Parathyroid adenoma (tissue), 2 donors: ENCODE results near the gene ZNF281.

Experiments
- H2AFZ ChIP-seq: fragments of 300-600 bp; sonication (generic); one replicate; pipeline ENCODE4 v1.7.0; 2017; ENCODE audit warnings: antibody characterized with exemption, mild to moderate bottlenecking
- H3K27ac ChIP-seq: fragments of 300-600 bp; sonication (generic); one replicate; pipeline ENCODE4 v1.7.0; 2017
- H3K27me3 ChIP-seq: fragments of 300-600 bp; sonication (generic); one replicate; pipeline ENCODE4 v1.7.0; 2017; ENCODE audit warnings: low read length; ENCODE audit not compliant: control insufficient read depth, insufficient read depth
- H3K36me3 ChIP-seq: fragments of 300-600 bp; sonication (generic); one replicate; pipeline ENCODE4 v1.7.0; 2017; ENCODE audit warnings: low read length; ENCODE audit not compliant: control insufficient read depth, insufficient read depth
- H3K4me1 ChIP-seq: fragments of 300-600 bp; sonication (generic); one replicate; pipeline ENCODE4 v1.7.0; 2017; ENCODE audit warnings: control low read depth
- H3K4me2 ChIP-seq: fragments of 300-600 bp; sonication (generic); one replicate; pipeline ENCODE4 v1.7.0; 2017; ENCODE audit warnings: low read length
- H3K4me3 ChIP-seq: fragments of 300-600 bp; sonication (generic); one replicate; pipeline ENCODE4 v1.7.0; 2017; ENCODE audit warnings: low read depth, low read length
- H3K79me2 ChIP-seq: fragments of 300-600 bp; sonication (generic); one replicate; pipeline ENCODE4 v1.7.0; 2017; ENCODE audit warnings: control low read depth
- H3K9ac ChIP-seq: fragments of 300-600 bp; sonication (generic); one replicate; pipeline ENCODE4 v1.7.0; 2017; ENCODE audit warnings: mild to moderate bottlenecking
- H3K9me3 ChIP-seq: fragments of 300-600 bp; sonication (generic); one replicate; pipeline ENCODE4 v1.7.0; 2017; ENCODE audit warnings: low read length; ENCODE audit not compliant: control insufficient read depth
- TF ChIP-seq, protein P1 (sequence below): fragments of 300-600 bp; sonication (generic); IDR thresholded peaks from one replicate; pipeline ENCODE4 v1.7.0; 2017; ENCODE audit warnings: antibody characterized with exemption, mild to moderate bottlenecking
- donor health status: primary hyperparathyroidism.

ZNF281 gene

DNA sequence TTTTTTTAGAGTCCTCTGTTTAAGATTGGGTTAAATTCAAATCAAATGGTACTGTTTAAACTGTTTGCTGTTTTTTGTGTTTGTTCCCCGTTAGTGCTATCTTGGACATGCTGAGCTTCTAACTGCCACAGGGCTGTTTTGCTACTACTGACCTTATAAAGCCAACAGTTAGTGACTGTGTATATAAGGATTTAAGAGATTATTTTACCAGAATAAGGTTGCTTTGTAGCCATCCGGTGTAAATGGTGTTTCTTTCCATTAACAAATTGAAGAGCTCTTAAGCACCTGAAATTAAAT lies 37.0 kb downstream of the ZNF281 start:
- TF ChIP-seq, protein P1, sequence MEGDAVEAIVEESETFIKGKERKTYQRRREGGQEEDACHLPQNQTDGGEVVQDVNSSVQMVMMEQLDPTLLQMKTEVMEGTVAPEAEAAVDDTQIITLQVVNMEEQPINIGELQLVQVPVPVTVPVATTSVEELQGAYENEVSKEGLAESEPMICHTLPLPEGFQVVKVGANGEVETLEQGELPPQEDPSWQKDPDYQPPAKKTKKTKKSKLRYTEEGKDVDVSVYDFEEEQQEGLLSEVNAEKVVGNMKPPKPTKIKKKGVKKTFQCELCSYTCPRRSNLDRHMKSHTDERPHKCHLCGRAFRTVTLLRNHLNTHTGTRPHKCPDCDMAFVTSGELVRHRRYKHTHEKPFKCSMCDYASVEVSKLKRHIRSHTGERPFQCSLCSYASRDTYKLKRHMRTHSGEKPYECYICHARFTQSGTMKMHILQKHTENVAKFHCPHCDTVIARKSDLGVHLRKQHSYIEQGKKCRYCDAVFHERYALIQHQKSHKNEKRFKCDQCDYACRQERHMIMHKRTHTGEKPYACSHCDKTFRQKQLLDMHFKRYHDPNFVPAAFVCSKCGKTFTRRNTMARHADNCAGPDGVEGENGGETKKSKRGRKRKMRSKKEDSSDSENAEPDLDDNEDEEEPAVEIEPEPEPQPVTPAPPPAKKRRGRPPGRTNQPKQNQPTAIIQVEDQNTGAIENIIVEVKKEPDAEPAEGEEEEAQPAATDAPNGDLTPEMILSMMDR = no peak
- H3K9me3 ChIP-seq = no peaks in the 10 kb centered on the region
- H3K79me2 ChIP-seq = no peaks in the 10 kb centered on the region
- H3K27ac ChIP-seq = no peak overlapping the region
- H3K36me3 ChIP-seq = no peaks in the 10 kb centered on the region
- H3K4me3 ChIP-seq = no peak overlapping the region
- no peak overlapping the region for H2AFZ ChIP-seq
- no peaks in the 10 kb centered on the region for H3K27me3 ChIP-seq
- no peak overlapping the region for H3K4me2 ChIP-seq
- no peak overlapping the region for H3K9ac ChIP-seq
- H3K4me1 ChIP-seq = no peaks in the 10 kb centered on the region

DNA sequence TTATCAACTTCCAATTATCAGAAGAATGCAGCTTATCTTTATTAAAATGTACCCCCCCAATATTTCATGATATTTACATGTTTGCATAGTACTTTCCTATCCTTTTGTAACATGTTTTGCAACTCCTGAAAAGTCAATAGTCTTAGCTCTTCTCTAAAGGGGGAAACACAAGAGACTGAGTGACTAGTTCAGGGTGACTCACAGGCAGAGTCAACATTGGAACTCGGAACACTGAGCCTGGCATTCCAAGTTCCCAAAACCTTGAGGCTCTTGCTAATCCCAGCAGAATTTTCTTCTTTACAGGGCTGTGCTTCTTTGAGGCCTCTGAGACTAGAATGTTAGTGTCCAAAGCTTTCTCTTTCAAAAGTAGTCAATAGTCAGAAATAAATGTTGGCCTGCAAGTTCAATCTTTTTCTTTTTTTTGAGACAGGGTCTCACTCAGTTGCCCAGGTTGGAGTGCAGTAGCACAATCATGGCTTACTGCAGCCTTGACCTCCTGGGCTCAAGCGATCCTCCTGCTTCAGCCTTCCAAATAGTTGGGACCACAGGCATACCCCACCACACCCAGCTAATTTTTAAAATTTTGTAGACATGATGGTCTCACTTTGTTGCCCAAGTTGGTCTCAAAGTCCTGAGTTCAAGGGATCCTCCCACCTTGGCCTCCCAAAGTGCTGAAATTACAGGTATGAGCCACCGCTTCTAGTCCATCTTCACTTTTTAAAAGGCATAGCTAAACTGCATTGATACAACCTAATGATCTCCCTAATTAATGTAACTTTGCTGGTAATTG lies 37.5 kb downstream of the ZNF281 start:
- H3K36me3 ChIP-seq = no peaks in the 10 kb centered on the region
- no peaks in the 10 kb centered on the region for H3K4me1 ChIP-seq
- H3K27me3 ChIP-seq = no peaks in the 10 kb centered on the region
- H2AFZ ChIP-seq = no peak overlapping the region
- TF ChIP-seq, protein P1 = no peak
- H3K27ac ChIP-seq = no peak overlapping the region
- H3K9me3 ChIP-seq = no peaks in the 10 kb centered on the region
- H3K4me3 ChIP-seq = no peak overlapping the region
- H3K9ac ChIP-seq = no peak overlapping the region
- H3K79me2 ChIP-seq = no peaks in the 10 kb centered on the region
- H3K4me2 ChIP-seq = no peak overlapping the region

DNA sequence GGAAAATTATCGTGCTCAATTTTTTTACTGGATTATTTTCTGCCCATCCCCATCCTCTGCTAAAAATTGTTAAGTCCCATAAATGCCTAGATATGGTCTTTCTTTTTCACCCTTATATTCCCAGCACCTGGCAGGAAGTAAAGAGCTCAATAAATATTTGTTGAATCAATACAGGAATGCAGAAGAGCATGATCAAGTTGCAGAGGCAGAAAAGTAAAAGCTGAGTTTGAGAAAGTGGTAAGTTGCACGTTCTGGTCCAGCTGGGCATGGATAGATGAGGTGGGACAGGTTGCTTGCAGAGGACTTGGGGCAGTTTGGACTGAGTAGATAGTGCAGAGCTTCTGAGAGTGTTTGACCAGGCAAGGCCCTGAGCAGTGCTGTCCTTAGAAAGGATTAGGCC lies 40.1 kb downstream of the ZNF281 start:
- no peaks in the 10 kb centered on the region for H3K79me2 ChIP-seq
- H3K36me3 ChIP-seq = no peaks in the 10 kb centered on the region
- no peak overlapping the region for H3K27ac ChIP-seq
- H2AFZ ChIP-seq = no peak overlapping the region
- no peaks in the 10 kb centered on the region for H3K9me3 ChIP-seq
- no peaks in the 10 kb centered on the region for H3K27me3 ChIP-seq
- H3K4me2 ChIP-seq = no peak overlapping the region
- no peaks in the 10 kb centered on the region for H3K4me1 ChIP-seq
- TF ChIP-seq, protein P1 = no peak
- H3K4me3 ChIP-seq = no peak overlapping the region
- H3K9ac ChIP-seq = no peak overlapping the region

DNA sequence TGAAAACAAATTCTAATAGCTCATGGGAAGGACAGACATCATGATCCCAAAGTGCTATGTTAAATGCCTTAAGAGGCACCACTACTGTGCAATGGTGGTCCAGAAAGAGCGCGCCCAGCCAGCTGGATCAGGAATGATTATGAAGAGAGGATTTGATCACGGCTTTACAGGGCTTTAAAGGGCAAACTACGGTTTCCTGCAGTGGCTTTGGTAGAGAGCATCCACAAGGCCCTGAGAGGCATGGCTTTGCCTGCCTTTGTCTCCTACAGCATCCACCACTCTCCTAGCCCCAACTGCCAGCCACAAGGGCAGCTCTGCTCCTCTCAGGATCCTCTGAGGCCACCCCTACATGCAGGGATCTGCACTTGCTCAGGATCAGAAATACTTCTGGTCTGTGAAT lies 40.7 kb downstream of the ZNF281 start:
- Histone ChIP-seq H2AFZ (no peak overlapping the region), H3K4me3 (no peak overlapping the region), H3K9ac (no peak overlapping the region), H3K79me2 (no peaks in the 10 kb centered on the region), H3K9me3 (no peaks in the 10 kb centered on the region), H3K4me1 (no peaks in the 10 kb centered on the region), H3K27me3 (no peaks in the 10 kb centered on the region), H3K4me2 (no peak overlapping the region), H3K36me3 (no peaks in the 10 kb centered on the region), H3K27ac (no peak overlapping the region)
- TF ChIP-seq, protein P1 = no peak

DNA sequence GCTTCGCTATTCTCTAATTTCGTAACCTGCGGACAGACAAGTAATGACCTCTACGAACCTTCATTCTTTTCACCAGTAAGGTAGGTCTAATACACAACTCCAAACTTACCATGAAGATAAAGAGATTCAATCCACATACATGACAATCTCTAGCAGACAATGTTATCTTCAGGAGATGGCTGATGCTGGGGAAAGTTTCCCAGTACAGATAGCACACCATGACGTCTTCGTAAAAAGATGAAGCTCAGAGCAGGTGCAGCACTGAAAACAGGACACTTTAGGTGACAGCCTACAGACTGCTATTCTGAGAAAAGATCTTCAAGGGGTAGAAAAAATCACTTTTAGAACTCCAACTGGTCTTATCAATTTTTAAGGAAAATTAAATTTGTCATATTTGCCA lies 41.3 kb downstream of the ZNF281 start:
- TF ChIP-seq, protein P1 = no peak
- Histone ChIP-seq H3K9ac (no peak overlapping the region), H3K36me3 (no peaks in the 10 kb centered on the region), H3K9me3 (no peaks in the 10 kb centered on the region), H3K27ac (no peak overlapping the region), H2AFZ (no peak overlapping the region), H3K4me1 (no peaks in the 10 kb centered on the region), H3K79me2 (no peaks in the 10 kb centered on the region), H3K4me3 (no peak overlapping the region), H3K4me2 (no peak overlapping the region), H3K27me3 (no peaks in the 10 kb centered on the region)
